C4-2B (cell line): ENCODE measurements around the gene GNAT2.

ENCODE experiments used
- ZFX ChIP-seq: fragments of 450-650 bp; IDR thresholded peaks from 2 replicates; pipeline ENCODE4 v1.6.1; 2017
- TF ChIP-seq, protein P1 (sequence below): fragments of 450-650 bp; conservative IDR thresholded peaks from 2 replicates; pipeline ENCODE4 v1.5.1; 2017; ENCODE audit warnings: mild to moderate bottlenecking

DNA sequence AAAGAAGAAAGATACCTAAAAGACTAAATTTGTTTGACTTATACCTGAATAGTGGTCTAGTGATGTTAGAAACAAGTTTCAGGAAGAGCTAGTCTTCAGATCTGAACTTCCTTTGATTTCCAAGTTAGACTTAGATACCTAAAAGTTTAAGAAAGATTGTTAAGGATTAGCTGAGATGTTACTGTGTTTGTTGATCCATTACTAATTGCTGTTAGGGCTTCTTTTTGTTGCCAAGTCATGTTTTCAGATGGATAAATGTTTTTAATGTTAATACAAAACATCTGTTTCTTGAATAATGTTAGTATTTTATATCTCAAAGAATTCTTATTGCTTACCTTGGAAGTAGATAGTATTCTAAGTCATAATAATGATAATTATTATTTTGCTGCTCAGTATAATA is 59.4 kb downstream of the GNAT2 start:
- TF ChIP-seq, protein P1, sequence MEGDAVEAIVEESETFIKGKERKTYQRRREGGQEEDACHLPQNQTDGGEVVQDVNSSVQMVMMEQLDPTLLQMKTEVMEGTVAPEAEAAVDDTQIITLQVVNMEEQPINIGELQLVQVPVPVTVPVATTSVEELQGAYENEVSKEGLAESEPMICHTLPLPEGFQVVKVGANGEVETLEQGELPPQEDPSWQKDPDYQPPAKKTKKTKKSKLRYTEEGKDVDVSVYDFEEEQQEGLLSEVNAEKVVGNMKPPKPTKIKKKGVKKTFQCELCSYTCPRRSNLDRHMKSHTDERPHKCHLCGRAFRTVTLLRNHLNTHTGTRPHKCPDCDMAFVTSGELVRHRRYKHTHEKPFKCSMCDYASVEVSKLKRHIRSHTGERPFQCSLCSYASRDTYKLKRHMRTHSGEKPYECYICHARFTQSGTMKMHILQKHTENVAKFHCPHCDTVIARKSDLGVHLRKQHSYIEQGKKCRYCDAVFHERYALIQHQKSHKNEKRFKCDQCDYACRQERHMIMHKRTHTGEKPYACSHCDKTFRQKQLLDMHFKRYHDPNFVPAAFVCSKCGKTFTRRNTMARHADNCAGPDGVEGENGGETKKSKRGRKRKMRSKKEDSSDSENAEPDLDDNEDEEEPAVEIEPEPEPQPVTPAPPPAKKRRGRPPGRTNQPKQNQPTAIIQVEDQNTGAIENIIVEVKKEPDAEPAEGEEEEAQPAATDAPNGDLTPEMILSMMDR: no peak
- no peak for TF ChIP-seq ZFX
